ENCODE data around the gene GNAQ. TPM values are rescaled to one million over a fixed set of nuclear protein-coding genes. Genes with fewer than 3 reads are reported as not detected.
A peak's percentile ranks its signal among the peaks of the same experiment; 100 is the strongest.

GNAQ gene
- total RNA-seq, 1 experiment from 2014 or later, result 55.5 TPM

GRCh38 chr9:78023003-78023741 is 8.4 kb downstream of the GNAQ start:
- DNase-seq (ENCODE audit: low spot score), result no peak
- H3K36me3 Mint-ChIP-seq, result no peaks in the 10 kb centered on the region
- ChIA-PET POLR2A (no interaction called here), CTCF (interaction anchor here (1.1 kb wide), 1 partner anchor 46 kb away, joined by 5 read pairs; no protein-coding TSS in a partner anchor)
- peak overlapping the region; percentile 49 for H3K4me3 Mint-ChIP-seq
- H3K4me1 Mint-ChIP-seq, result peaks cover 78% of the 10 kb centered on the region
- H3K27me3 Mint-ChIP-seq (ENCODE audit: low read depth), result no peaks in the 10 kb centered on the region
- no peak for TF ChIP-seq ZMAT4 (CRISPR knock-in tag; IDR thresholded peaks at IDR 0.05)
- no peak for TF ChIP-seq ZNF317 (CRISPR knock-in tag; IDR thresholded peaks at IDR 0.05; ENCODE audit: borderline replicate concordance, low read depth)
- TF ChIP-seq ZNF423 (CRISPR knock-in tag; IDR thresholded peaks at IDR 0.05), result no peak
- TF ChIP-seq PRRX2 (CRISPR knock-in tag; IDR thresholded peaks at IDR 0.05), result no peak
- TF ChIP-seq ZNF138 (CRISPR knock-in tag; conservative IDR thresholded peaks at IDR 0.05), result no peak
- TF ChIP-seq MXD4 (CRISPR knock-in tag; IDR thresholded peaks at IDR 0.05; ENCODE audit: borderline replicate concordance), result no peak
- no peak for TF ChIP-seq NR2C2 (CRISPR knock-in tag; IDR thresholded peaks at IDR 0.05)
- no peak for TF ChIP-seq ZNF671 (CRISPR knock-in tag; IDR thresholded peaks at IDR 0.05)
- no peak for TF ChIP-seq FOXK1 (CRISPR knock-in tag; IDR thresholded peaks at IDR 0.05)
- no peak for TF ChIP-seq NFATC4 (CRISPR knock-in tag; IDR thresholded peaks at IDR 0.05)
- no peak for TF ChIP-seq AFF4 (CRISPR knock-in tag; IDR thresholded peaks at IDR 0.05; ENCODE audit: borderline replicate concordance)
- no peak for TF ChIP-seq ATF2 (CRISPR knock-in tag; IDR thresholded peaks at IDR 0.05; ENCODE audit: borderline replicate concordance, low read depth)
- TF ChIP-seq FOXJ3 (CRISPR knock-in tag; IDR thresholded peaks at IDR 0.05; ENCODE audit: borderline replicate concordance), result no peak
- TF ChIP-seq RORB (CRISPR knock-in tag; IDR thresholded peaks at IDR 0.05), result no peak
- no peak for TF ChIP-seq PRDM15 (CRISPR knock-in tag; IDR thresholded peaks at IDR 0.05)
- no peaks in the 10 kb centered on the region for H3K9me3 Mint-ChIP-seq
- ATAC-seq, result peak; percentile 43
- H3K27ac Mint-ChIP-seq, result peak overlapping the region; percentile 89

GRCh38 chr9:78021697-78022096 is 9.9 kb downstream of the GNAQ start:
- no peaks in the 10 kb centered on the region for H3K36me3 Mint-ChIP-seq
- no peak for DNase-seq (ENCODE audit: low spot score)
- peaks cover 81% of the 10 kb centered on the region for H3K4me1 Mint-ChIP-seq
- ATAC-seq, result peak; percentile 72
- peak overlapping the region; percentile 15; the same call in 1 of the 2 replicates for H3K4me3 Mint-ChIP-seq
- no peaks in the 10 kb centered on the region for H3K9me3 Mint-ChIP-seq
- H3K27ac Mint-ChIP-seq, result peak overlapping the region; percentile 24; the same call in 1 of the 2 replicates
- no peaks in the 10 kb centered on the region for H3K27me3 Mint-ChIP-seq (ENCODE audit: low read depth)
- ChIA-PET CTCF (interaction anchor here (1.2 to 1.5 kb wide), 4 partner anchors 14 to 180 kb away, joined by 4 to 10 read pairs (median 5); no protein-coding TSS in a partner anchor), POLR2A (no interaction called here)
- TF ChIP-seq AR (CRISPR knock-in tag; IDR thresholded peaks at IDR 0.05), result no peak
- no peak for TF ChIP-seq CDX4 (CRISPR knock-in tag; IDR thresholded peaks at IDR 0.05; ENCODE audit: borderline replicate concordance)
- TF ChIP-seq ATF1 (CRISPR knock-in tag; IDR thresholded peaks at IDR 0.05), result no peak
- no peak for TF ChIP-seq NFYB (CRISPR knock-in tag; conservative IDR thresholded peaks at IDR 0.05; ENCODE audit: low read depth)
- no peak for TF ChIP-seq RELA (CRISPR knock-in tag; IDR thresholded peaks at IDR 0.05; ENCODE audit: borderline replicate concordance)
- TF ChIP-seq MAX (CRISPR knock-in tag; IDR thresholded peaks at IDR 0.05), result no peak
- TF ChIP-seq ZBTB21 (CRISPR knock-in tag; IDR thresholded peaks at IDR 0.05; ENCODE audit: borderline replicate concordance), result no peak

Data from WTC11 (cell line).